PC-3 (cell line): ENCODE results near the gene CACNA1B.

Source experiments
- EZH2 ChIP-seq: fragments of 300-600 bp; sonication (generic); IDR thresholded peaks from one replicate; pipeline ENCODE4 v1.6.1; 2017; ENCODE audit warnings: antibody characterized with exemption, mild to moderate bottlenecking, low read length; ENCODE audit not compliant: unreplicated experiment
- EZH2phosphoT487 ChIP-seq: fragments of 300-600 bp; sonication (generic); IDR thresholded peaks from 2 replicates; pipeline ENCODE4 v1.6.1; 2018; ENCODE audit warnings: mild to moderate bottlenecking, antibody characterized with exemption, low read length, borderline replicate concordance
- TF ChIP-seq, protein P1 (sequence below): fragments of 300-600 bp; sonication (generic); conservative IDR thresholded peaks from 2 replicates; pipeline ENCODE4 v1.5.1; 2017; ENCODE audit warnings: antibody characterized with exemption, low read depth, mild to moderate bottlenecking, low read length

GRCh38 chr9:138100711-138101350, 223.2 kb downstream of the CACNA1B start:
- TF ChIP-seq, protein P1, sequence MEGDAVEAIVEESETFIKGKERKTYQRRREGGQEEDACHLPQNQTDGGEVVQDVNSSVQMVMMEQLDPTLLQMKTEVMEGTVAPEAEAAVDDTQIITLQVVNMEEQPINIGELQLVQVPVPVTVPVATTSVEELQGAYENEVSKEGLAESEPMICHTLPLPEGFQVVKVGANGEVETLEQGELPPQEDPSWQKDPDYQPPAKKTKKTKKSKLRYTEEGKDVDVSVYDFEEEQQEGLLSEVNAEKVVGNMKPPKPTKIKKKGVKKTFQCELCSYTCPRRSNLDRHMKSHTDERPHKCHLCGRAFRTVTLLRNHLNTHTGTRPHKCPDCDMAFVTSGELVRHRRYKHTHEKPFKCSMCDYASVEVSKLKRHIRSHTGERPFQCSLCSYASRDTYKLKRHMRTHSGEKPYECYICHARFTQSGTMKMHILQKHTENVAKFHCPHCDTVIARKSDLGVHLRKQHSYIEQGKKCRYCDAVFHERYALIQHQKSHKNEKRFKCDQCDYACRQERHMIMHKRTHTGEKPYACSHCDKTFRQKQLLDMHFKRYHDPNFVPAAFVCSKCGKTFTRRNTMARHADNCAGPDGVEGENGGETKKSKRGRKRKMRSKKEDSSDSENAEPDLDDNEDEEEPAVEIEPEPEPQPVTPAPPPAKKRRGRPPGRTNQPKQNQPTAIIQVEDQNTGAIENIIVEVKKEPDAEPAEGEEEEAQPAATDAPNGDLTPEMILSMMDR: no peak
- no peak for TF ChIP-seq EZH2
- TF ChIP-seq EZH2phosphoT487: no peak
